Neutrophil (primary cell): Measurements from ENCODE around the gene TAX1BP1.

Source experiments
- H3K27ac ChIP-seq: fragments of 200-600 bp; sonication (generic); 2 replicates; pipeline ENCODE4 v1.5.1; 2016; ENCODE audit warnings: mild to moderate bottlenecking, moderate library complexity
- H3K27me3 ChIP-seq: fragments of 200-600 bp; sonication (generic); 2 replicates; pipeline ENCODE4 v1.6.0; 2016; ENCODE audit warnings: mild to moderate bottlenecking
- H3K36me3 ChIP-seq: fragments of 200-600 bp; sonication (generic); 2 replicates; pipeline ENCODE4 v1.5.1; 2017
- H3K4me1 ChIP-seq, 2 experiments: fragments of 200-600 bp in 1 of 2; sonication (generic) in 1 of 2; 1 replicate in 1 of 2; 2 replicates in 1 of 2; pipeline versions ENCODE4 v1.5.1 to v1.6.1; 2013 to 2016; ENCODE audit warnings: low read depth in 1 of 2, low read length in 1 of 2, mild to moderate bottlenecking in 1 of 2, moderate library complexity in 1 of 2; ENCODE audit not compliant: control insufficient read depth in 1 of 2, insufficient read depth in 1 of 2
- H3K4me3 ChIP-seq, 2 experiments: fragments of 200-600 bp in 1 of 2; sonication (generic) in 1 of 2; 1 replicate in 1 of 2; 2 replicates in 1 of 2; pipeline ENCODE4 v1.5.1; 2013 to 2016; ENCODE audit warnings: low read depth in 1 of 2, low read length in 1 of 2, mild to moderate bottlenecking in 1 of 2, moderate library complexity in 1 of 2
- H3K9me3 ChIP-seq: fragments of 200-600 bp; sonication (generic); 2 replicates; pipeline ENCODE4 v1.5.1; 2016
- TF ChIP-seq, protein P1 (sequence below): fragments of 200-600 bp; sonication (generic); IDR thresholded peaks from 2 replicates; pipeline ENCODE4 v1.5.1; 2016; ENCODE audit warnings: antibody characterized with exemption

TAX1BP1 gene

DNA sequence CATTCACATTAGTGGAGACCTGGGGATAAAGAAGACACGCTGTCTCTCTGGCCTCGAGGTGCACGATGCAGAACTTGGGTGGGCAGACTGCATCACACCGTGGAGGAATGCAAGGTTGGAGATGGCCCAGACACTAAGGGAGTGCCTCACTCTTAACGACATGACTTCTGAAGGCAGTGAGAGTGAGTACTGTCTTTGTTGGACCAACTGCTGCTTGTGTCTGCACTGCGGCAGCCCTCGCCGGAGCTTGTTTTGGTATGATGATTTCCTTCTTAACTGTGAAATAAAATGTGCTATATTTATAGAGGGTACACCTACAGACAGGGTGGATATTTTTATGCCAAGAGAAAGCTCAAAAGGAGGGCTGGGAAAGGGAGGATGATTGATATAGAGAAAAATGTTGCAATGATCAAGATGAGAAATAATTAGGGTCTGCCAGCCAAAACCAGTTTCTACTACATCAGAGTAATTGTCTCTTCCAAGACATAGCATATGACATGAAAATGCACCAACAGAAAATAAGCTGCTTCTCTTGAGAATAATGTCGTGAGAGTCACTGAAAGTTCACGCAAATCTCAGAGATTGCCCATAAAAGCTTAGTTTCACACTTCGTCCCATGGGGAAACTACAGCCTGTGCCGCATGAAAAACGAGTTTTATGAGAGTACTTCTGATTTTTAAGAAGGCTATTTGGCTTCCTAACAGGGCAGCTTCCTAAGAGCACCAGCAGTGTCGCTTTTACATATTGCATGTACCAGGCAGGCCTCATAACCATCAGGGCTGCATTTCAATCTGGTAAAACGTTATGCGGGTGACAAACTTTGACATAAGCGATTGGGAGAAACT, 127.1 kb downstream of the TAX1BP1 start:
- no peaks in the 10 kb centered on the region for H3K9me3 ChIP-seq
- TF ChIP-seq, protein P1, sequence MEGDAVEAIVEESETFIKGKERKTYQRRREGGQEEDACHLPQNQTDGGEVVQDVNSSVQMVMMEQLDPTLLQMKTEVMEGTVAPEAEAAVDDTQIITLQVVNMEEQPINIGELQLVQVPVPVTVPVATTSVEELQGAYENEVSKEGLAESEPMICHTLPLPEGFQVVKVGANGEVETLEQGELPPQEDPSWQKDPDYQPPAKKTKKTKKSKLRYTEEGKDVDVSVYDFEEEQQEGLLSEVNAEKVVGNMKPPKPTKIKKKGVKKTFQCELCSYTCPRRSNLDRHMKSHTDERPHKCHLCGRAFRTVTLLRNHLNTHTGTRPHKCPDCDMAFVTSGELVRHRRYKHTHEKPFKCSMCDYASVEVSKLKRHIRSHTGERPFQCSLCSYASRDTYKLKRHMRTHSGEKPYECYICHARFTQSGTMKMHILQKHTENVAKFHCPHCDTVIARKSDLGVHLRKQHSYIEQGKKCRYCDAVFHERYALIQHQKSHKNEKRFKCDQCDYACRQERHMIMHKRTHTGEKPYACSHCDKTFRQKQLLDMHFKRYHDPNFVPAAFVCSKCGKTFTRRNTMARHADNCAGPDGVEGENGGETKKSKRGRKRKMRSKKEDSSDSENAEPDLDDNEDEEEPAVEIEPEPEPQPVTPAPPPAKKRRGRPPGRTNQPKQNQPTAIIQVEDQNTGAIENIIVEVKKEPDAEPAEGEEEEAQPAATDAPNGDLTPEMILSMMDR: no peak
- no peak overlapping the region for H3K4me3 ChIP-seq
- H3K4me1 ChIP-seq: no peaks in the 10 kb centered on the region
- H3K27me3 ChIP-seq: no peaks in the 10 kb centered on the region
- H3K27ac ChIP-seq: no peak overlapping the region
- H3K36me3 ChIP-seq: peaks cover 4% of the 10 kb centered on the region

DNA sequence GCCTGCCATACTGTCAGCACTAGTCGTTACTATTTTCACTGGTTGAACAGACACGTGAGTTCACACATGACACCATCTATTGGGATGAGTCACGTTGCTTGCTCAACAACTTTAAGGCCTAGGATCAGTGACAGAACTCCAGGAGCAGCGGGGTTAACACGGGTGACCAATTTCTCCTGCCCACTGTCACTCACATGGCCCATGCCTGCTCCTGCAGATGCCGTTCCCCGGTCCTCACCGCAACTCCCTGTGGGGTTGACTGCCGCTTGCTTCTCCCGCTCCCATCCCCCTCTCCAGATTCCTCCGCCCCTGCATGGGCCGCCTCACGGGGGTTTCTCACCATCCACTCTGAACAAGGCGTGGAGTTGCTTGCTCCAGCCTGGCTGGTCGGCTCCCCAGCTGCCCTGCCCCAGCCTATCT, 128.2 kb downstream of the TAX1BP1 start:
- TF ChIP-seq, protein P1: no peak
- no peak overlapping the region for H3K4me3 ChIP-seq
- no peaks in the 10 kb centered on the region for H3K4me1 ChIP-seq
- no peaks in the 10 kb centered on the region for H3K27me3 ChIP-seq
- H3K36me3 ChIP-seq: peaks cover 4% of the 10 kb centered on the region
- no peaks in the 10 kb centered on the region for H3K9me3 ChIP-seq
- H3K27ac ChIP-seq: no peak overlapping the region

DNA sequence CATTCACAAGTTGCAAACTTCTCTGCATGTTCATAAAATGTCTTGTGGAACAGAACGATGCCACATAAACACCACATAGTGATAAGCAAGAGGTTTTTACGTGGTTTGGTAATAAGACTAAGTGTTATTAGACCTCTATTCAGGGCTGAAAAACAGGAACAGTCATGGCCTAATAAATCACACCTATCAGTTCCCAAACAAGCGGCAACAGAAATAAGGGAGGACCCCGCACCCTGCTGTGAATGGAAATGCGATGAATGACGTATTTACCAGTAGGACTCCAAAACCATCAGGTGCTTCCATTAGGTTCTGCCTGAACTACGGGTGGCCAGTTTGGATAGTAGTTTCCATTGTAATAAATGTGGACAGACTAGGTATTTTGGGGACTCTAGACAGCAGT, 129.1 kb downstream of the TAX1BP1 start:
- no peak overlapping the region for H3K27ac ChIP-seq
- no peaks in the 10 kb centered on the region for H3K27me3 ChIP-seq
- no peaks in the 10 kb centered on the region for H3K4me1 ChIP-seq
- no peak overlapping the region for H3K4me3 ChIP-seq
- TF ChIP-seq, protein P1: no peak
- peaks cover 4% of the 10 kb centered on the region for H3K36me3 ChIP-seq
- H3K9me3 ChIP-seq: no peaks in the 10 kb centered on the region

DNA sequence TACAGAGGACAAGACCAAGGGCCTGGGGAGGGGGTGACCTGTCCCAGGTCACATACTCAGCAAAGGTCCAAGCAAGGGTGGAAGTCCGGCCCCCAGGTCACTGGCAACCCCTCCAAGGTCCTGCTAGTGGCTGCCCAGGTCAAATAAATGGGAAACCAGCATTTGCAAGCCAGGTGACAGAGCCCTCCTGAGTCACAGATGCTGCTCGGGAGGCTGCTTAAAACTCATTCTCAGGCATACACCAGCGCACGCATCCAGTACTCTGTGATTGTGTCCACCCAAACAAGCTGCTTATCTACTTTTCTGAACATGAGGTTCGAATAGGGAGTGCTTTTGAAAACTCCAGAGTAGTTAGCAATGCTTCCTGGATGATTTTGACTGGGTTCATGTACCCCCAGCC, 130.6 kb downstream of the TAX1BP1 start:
- Histone ChIP-seq H3K4me1 (no peaks in the 10 kb centered on the region), H3K27ac (no peak overlapping the region), H3K36me3 (peaks cover 4% of the 10 kb centered on the region), H3K4me3 (no peak overlapping the region), H3K9me3 (no peaks in the 10 kb centered on the region), H3K27me3 (no peaks in the 10 kb centered on the region)
- TF ChIP-seq, protein P1: no peak

DNA sequence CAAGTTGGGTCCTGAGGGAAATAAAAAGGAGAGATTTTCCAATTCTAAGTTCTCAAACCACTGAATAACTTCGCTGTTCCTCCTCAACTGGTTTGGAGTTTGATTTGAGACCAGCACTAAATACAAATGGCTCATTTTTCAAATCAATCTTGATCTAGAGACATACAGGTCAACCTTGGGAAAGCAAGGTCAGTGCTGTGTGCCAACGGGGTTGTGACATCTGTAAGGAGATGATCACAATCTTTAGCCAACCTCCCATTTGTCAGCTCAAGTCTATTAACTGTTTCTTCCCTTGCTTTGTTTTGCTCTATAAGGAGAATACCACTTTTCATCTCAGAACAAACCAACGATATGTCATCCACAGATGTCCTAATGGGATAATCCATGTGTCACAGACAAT, 131.1 kb downstream of the TAX1BP1 start:
- H3K4me3 ChIP-seq: no peak overlapping the region
- TF ChIP-seq, protein P1: no peak
- peaks cover 4% of the 10 kb centered on the region for H3K36me3 ChIP-seq
- no peaks in the 10 kb centered on the region for H3K4me1 ChIP-seq
- H3K27me3 ChIP-seq: no peaks in the 10 kb centered on the region
- H3K27ac ChIP-seq: no peak overlapping the region
- no peaks in the 10 kb centered on the region for H3K9me3 ChIP-seq
